Stimulated activated CD4-positive, alpha-beta T cell treated with anti-CD3 and anti-CD28 coated beads, Interleukin-1b, Interleukin-23, amount 100 ng/mL, for 1 hour (primary cell): ENCODE results near the gene CCDC34.
"Not testable (repeated sequence)": the region's sequence is repeated elsewhere in the genome, so short reads cannot be mapped to it uniquely, and the experiment has no call there.

Source experiments
- DNase-seq, 2 donors: peaks; one replicate each; pipeline ENCODE4 v3.0.0-alpha.2; 2020; ENCODE audit warnings: low read depth in 2 of 2

CCDC34 gene

GRCh38 chr11:27361649-27362431 is 1.2 kb downstream of the CCDC34 start:
- no peak for DNase-seq

- no peak for DNase-seq
Observed at GRCh38 chr11:27358296-27358695, 4.7 kb downstream of the CCDC34 start.

GRCh38 chr11:27357250-27357649 is 5.8 kb downstream of the CCDC34 start:
- DNase-seq, result no peak

GRCh38 chr11:27356624-27357222 is 6.3 kb downstream of the CCDC34 start:
- DNase-seq, result no peak

- DNase-seq, result no peak
Observed at GRCh38 chr11:27355575-27356104, 7.4 kb downstream of the CCDC34 start.

GRCh38 chr11:27354359-27354965 is 8.6 kb downstream of the CCDC34 start:
- DNase-seq, result no peak

GRCh38 chr11:27353593-27354358 is 9.2 kb downstream of the CCDC34 start:
- no peak for DNase-seq

- DNase-seq, result no peak
Observed at GRCh38 chr11:27352781-27353180, 10.2 kb downstream of the CCDC34 start.

- no peak for DNase-seq
Observed at GRCh38 chr11:27350511-27350910, 12.5 kb downstream of the CCDC34 start.

- no peak for DNase-seq
Observed at GRCh38 chr11:27349919-27350318, 13.1 kb downstream of the CCDC34 start.

GRCh38 chr11:27348340-27348873 is 14.6 kb downstream of the CCDC34 start:
- DNase-seq, result no peak

- no peak for DNase-seq
Observed at GRCh38 chr11:27347359-27348339, 15.4 kb downstream of the CCDC34 start.

GRCh38 chr11:27339941-27340340 is 23.1 kb downstream of the CCDC34 start:
- DNase-seq, result no peak

- not testable (repeated sequence) for DNase-seq
Observed at GRCh38 chr11:27334764-27335163, 28.3 kb downstream of the CCDC34 start.

GRCh38 chr11:27331981-27332380 is 31.0 kb downstream of the CCDC34 start:
- DNase-seq, result no peak

- no peak for DNase-seq
Observed at GRCh38 chr11:27330633-27331270, 32.3 kb downstream of the CCDC34 start.

GRCh38 chr11:27329867-27330632 is 33.0 kb downstream of the CCDC34 start:
- DNase-seq, result no peak

- no peak for DNase-seq
Observed at GRCh38 chr11:27328614-27329013, 34.4 kb downstream of the CCDC34 start.

- not testable (repeated sequence) for DNase-seq
Observed at GRCh38 chr11:27327064-27327463, 36.0 kb downstream of the CCDC34 start.
